IMR-90 (cell line): ENCODE results near the gene NUP93. TPM values are rescaled to one million over a fixed set of nuclear protein-coding genes. Genes with fewer than 3 reads are reported as not detected.

ENCODE experiments used
- ATAC-seq: fragments of 200-7000 bp; cut with Tn5 transposase; 2 replicates; pipeline ENCODE4 v1.9.1; 2020; ENCODE audit warnings: low read depth, mild to moderate bottlenecking, moderate library complexity
- BruUV-seq: library from RNA; stranded (reverse); fragments of 400-500 nt; replicated peaks from 2 replicates; lab custom pipeline; 2021; lab: Mats Ljungman, UMichigan
- CTCF ChIA-PET: fragments of 300-600 bp; formaldehyde crosslinking; extraction: SDS; loops from one replicate; lab custom pipeline; 2021; ENCODE audit warnings: antibody characterized with exemption; lab: Yijun Ruan, JAX
- POLR2A ChIA-PET: fragments of 300-600 bp; sonication (Branson Sonifier 250); formaldehyde crosslinking; loops from one replicate; lab custom pipeline; 2022; ENCODE audit warnings: antibody characterized with exemption; ENCODE audit not compliant: unreplicated experiment; lab: Charles Lee
- DNase-seq: peaks from one replicate; pipeline ENCODE4 v3.0.0; 2013
- H2AFZ ChIP-seq: replicated peaks from 2 replicates; pipeline ENCODE3; 2013; ENCODE audit warnings: low read length, mild to moderate bottlenecking; ENCODE audit not compliant: poor library complexity
- H2AK5ac ChIP-seq: 2 replicates; pipeline ENCODE4 v1.6.1; 2013; ENCODE audit warnings: low read depth, low read length, inconsistent platforms
- H2AK9ac ChIP-seq: replicated peaks from 2 replicates; pipeline ENCODE3; 2013; ENCODE audit warnings: mild to moderate bottlenecking, low read depth, low read length, moderate library complexity; ENCODE audit not compliant: poor library complexity
- H2BK120ac ChIP-seq: 2 replicates; pipeline ENCODE4 v1.6.1; 2013; ENCODE audit warnings: low read depth, low read length, inconsistent platforms
- H2BK15ac ChIP-seq: 3 replicates; pipeline ENCODE4 v1.6.1; 2013; ENCODE audit warnings: low read depth, low read length, inconsistent platforms
- H2BK20ac ChIP-seq: 2 replicates; pipeline ENCODE4 v1.6.1; 2013; ENCODE audit warnings: low read depth, mild to moderate bottlenecking, inconsistent platforms, low read length, moderate library complexity
- H2BK5ac ChIP-seq: 2 replicates; pipeline ENCODE4 v1.6.1; 2013; ENCODE audit warnings: mild to moderate bottlenecking, low read depth, low read length, inconsistent platforms; ENCODE audit not compliant: poor library complexity, severe bottlenecking
- H3K14ac ChIP-seq: replicated peaks from 2 replicates; pipeline ENCODE4 v1.6.1; 2013; ENCODE audit warnings: low read depth, low read length, inconsistent platforms
- H3K18ac ChIP-seq: 2 replicates; pipeline ENCODE4 v1.6.1; 2013; ENCODE audit warnings: low read depth, low read length, control low read depth
- H3K23ac ChIP-seq: 2 replicates; pipeline ENCODE4 v1.6.1; 2013; ENCODE audit warnings: low read depth, low read length, inconsistent platforms
- H3K27ac ChIP-seq: 2 replicates; pipeline ENCODE4 v1.5.1; 2013; ENCODE audit warnings: mild to moderate bottlenecking, control low read depth, low read length; ENCODE audit not compliant: insufficient read depth
- H3K27me3 ChIP-seq: 2 replicates; pipeline ENCODE4 v1.6.1; 2013; ENCODE audit warnings: low read length; ENCODE audit not compliant: control insufficient read depth, insufficient read depth
- H3K36me3 ChIP-seq: 2 replicates; pipeline ENCODE4 v1.6.1; 2013; ENCODE audit warnings: low read length, mixed read lengths; ENCODE audit not compliant: control insufficient read depth, insufficient read depth
- H3K4ac ChIP-seq: 2 replicates; pipeline ENCODE4 v1.6.1; 2013; ENCODE audit warnings: low read depth, low read length, inconsistent platforms
- H3K4me1 ChIP-seq: 2 replicates; pipeline ENCODE4 v1.6.1; 2013; ENCODE audit warnings: low read length, mixed read lengths; ENCODE audit not compliant: control insufficient read depth, insufficient read depth
- H3K4me2 ChIP-seq: 2 replicates; pipeline ENCODE4 v1.6.1; 2013; ENCODE audit warnings: low read depth, mild to moderate bottlenecking, control low read depth, low read length, moderate library complexity
- H3K4me3 ChIP-seq: 2 replicates; pipeline ENCODE4 v1.5.1; 2013; ENCODE audit warnings: low read depth, mild to moderate bottlenecking, control low read depth, low read length, moderate library complexity; ENCODE audit not compliant: insufficient read depth
- H3K56ac ChIP-seq: 2 replicates; pipeline ENCODE4 v1.6.1; 2013; ENCODE audit warnings: low read length, inconsistent platforms; ENCODE audit not compliant: insufficient read depth; ENCODE audit errors: extremely low read depth
- H3K79me1 ChIP-seq, 2 experiments: 2 replicates each; pipeline ENCODE4 v1.6.1; 2013; ENCODE audit warnings: low read length in 2 of 2, inconsistent platforms in 1 of 2, low read depth in 1 of 2
- H3K9ac ChIP-seq: 2 replicates; pipeline ENCODE4 v1.6.1; 2013; ENCODE audit warnings: low read depth, low read length, control low read depth
- H3K9me1 ChIP-seq: 2 replicates; pipeline ENCODE4 v1.6.1; 2013; ENCODE audit warnings: low read length, inconsistent platforms; ENCODE audit not compliant: insufficient read depth
- H3K9me3 ChIP-seq: 2 replicates; pipeline ENCODE4 v1.6.1; 2013; ENCODE audit warnings: low read length; ENCODE audit not compliant: control insufficient read depth, insufficient read depth
- H4K20me1 ChIP-seq: 2 replicates; pipeline ENCODE4 v1.6.1; 2013; ENCODE audit warnings: low read length, inconsistent platforms; ENCODE audit not compliant: insufficient read depth
- H4K5ac ChIP-seq: 2 replicates; pipeline ENCODE4 v1.6.1; 2013; ENCODE audit warnings: mild to moderate bottlenecking, low read depth, low read length, control low read depth
- H4K8ac ChIP-seq, 2 experiments: 2 replicates each; pipeline ENCODE4 v1.6.1; 2013; ENCODE audit warnings: low read depth in 2 of 2, low read length in 2 of 2, control low read depth in 1 of 2, inconsistent platforms in 1 of 2
- H4K91ac ChIP-seq: 2 replicates; pipeline ENCODE4 v1.6.1; 2013; ENCODE audit warnings: low read depth, low read length, inconsistent platforms; ENCODE audit not compliant: insufficient read depth
- BHLHE40 ChIP-seq: fragments of 150-350 bp; IDR thresholded peaks from 2 replicates; pipeline ENCODE4 v1.6.1; 2016; ENCODE audit warnings: mild to moderate bottlenecking, low read depth, low read length
- CEBPB ChIP-seq: IDR thresholded peaks from 2 replicates; pipeline ENCODE4 v1.6.1; 2012; ENCODE audit warnings: low read depth, low read length, improper control_type of control experiment
- CHD1 ChIP-seq: IDR thresholded peaks from 2 replicates; pipeline ENCODE4 v1.6.1; 2012; ENCODE audit warnings: low read depth, low read length, improper control_type of control experiment
- FOS ChIP-seq: fragments of 150-350 bp; IDR thresholded peaks from 2 replicates; pipeline ENCODE4 v1.6.1; 2016; ENCODE audit warnings: low read depth, low read length
- MAZ ChIP-seq: IDR thresholded peaks from 2 replicates; pipeline ENCODE4 v1.6.1; 2012; ENCODE audit warnings: low read depth, mild to moderate bottlenecking, low read length, improper control_type of control experiment, moderate library complexity, borderline replicate concordance
- NFE2L2 ChIP-seq: fragments of 150-350 bp; IDR thresholded peaks from 2 replicates; pipeline ENCODE4 v1.6.1; 2016; ENCODE audit warnings: low read depth, mild to moderate bottlenecking, low read length
- RCOR1 ChIP-seq: IDR thresholded peaks from 2 replicates; pipeline ENCODE4 v1.6.1; 2012; ENCODE audit warnings: mild to moderate bottlenecking, low read length, improper control_type of control experiment; ENCODE audit not compliant: insufficient replicate concordance
- RFX5 ChIP-seq: IDR thresholded peaks from 2 replicates; pipeline ENCODE4 v1.8.0; 2012; ENCODE audit warnings: low read depth, mild to moderate bottlenecking, low read length, moderate library complexity
- dilution Hi-C: fragments of 300-500 bp; cut with HindIII; formaldehyde crosslinking; loops from one replicate; pipeline ENCODE4 v1.14.3; 2018; ENCODE audit warnings: low sequenced_read_pairs; ENCODE audit not compliant: unreplicated experiment
- in situ Hi-C: fragments of 300-500 bp; cut with MboI; formaldehyde crosslinking; loops from 3 replicates; pipeline ENCODE4 v1.14.3; 2019; ENCODE audit warnings: low sequenced_read_pairs, inconsistent platforms, mixed read lengths
- intact Hi-C: fragments of 100-400 bp; cut with micrococcal nuclease; formaldehyde crosslinking; loops from 2 replicates; pipeline ENCODE4 v1.10.0; 2022
- polyA plus RNA-seq, 3 experiments: library from polyadenylated mRNA; depleted of rRNA; stranded (reverse); fragments of >200 nt; gene quantifications; 2 replicates each; pipeline ENCODE4 v1.2.3, GENCODE V29; 2012; ENCODE audit warnings: low replicate concordance in 1 of 3
- total RNA-seq: library from RNA; depleted of rRNA; stranded (reverse); fragments of >200 nt; gene quantifications from 2 replicates; pipeline ENCODE4 v1.2.3, GENCODE V29; 2012
- TF ChIP-seq, protein P1 (sequence below): fragments of 150-350 bp; IDR thresholded peaks from 2 replicates; pipeline ENCODE4 v1.6.1; 2017; ENCODE audit warnings: mild to moderate bottlenecking, antibody characterized with exemption, low read length, low read depth
- TF ChIP-seq, protein P2 (sequence below): fragments of 150-350 bp; IDR thresholded peaks from 2 replicates; pipeline ENCODE4 v1.6.1; 2016; ENCODE audit warnings: low read depth, mild to moderate bottlenecking, low read length, moderate library complexity, borderline replicate concordance

Gene NUP93
- total and polyA plus RNA-seq, 2 of the 4 experiments (the other 2 are of a cell fraction): 54.6 to 72.6 TPM

DNA sequence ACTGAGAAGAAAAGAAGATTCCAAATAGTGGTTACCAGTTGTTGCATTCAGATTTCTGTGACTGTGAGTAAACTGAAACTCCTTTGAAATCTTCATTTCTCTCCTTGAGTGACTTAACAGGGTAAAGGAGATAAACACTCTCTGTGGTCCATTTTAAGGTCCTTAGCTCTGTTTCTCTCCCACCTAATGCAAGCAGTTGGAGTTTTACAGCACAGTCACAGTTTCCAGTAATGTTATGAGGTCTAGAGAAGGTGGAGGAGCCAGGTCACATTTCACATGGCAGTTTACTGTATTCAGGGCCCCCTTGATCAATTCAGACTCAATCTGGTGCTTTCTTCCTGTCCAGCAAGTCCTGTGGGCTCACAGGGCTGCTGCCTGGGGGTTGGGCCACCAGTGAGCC is 102.8 kb downstream of the NUP93 start:
- dilution Hi-C loops: no loop called here

More for the DNA sequence above, 102.8 kb downstream of the NUP93 start:
- Histone ChIP-seq H4K8ac (no peak overlapping the region), H3K14ac (no peak overlapping the region), H2BK20ac (no peak overlapping the region), H3K79me1 (no peaks in the 10 kb centered on the region; a peak in 1 of 4 replicates), H2BK5ac (no peak overlapping the region), H3K9me1 (peaks cover 15% of the 10 kb centered on the region; the same call in 1 of the 2 replicates), H3K36me3 (peaks cover 38% of the 10 kb centered on the region), H2AFZ (no peak overlapping the region), H3K4me2 (no peak overlapping the region), H3K56ac (no peak overlapping the region), H2AK5ac (no peak overlapping the region), H4K20me1 (no peaks in the 10 kb centered on the region), H3K23ac (no peak overlapping the region), H3K4ac (no peak overlapping the region), H3K9me3 (no peaks in the 10 kb centered on the region), H3K4me1 (peaks cover 4% of the 10 kb centered on the region), H3K9ac (no peak overlapping the region), H4K91ac (no peak overlapping the region), H3K27ac (no peak overlapping the region), H2BK120ac (no peak overlapping the region), H4K5ac (no peak overlapping the region), H3K27me3 (no peaks in the 10 kb centered on the region), H2BK15ac (no peak overlapping the region), H2AK9ac (no peak overlapping the region), H3K4me3 (no peak overlapping the region), H3K18ac (no peak overlapping the region)
- BruUV-seq: no TSS peak
- ATAC-seq: no peak
- in situ Hi-C loops: no loop called here
- ChIA-PET POLR2A (no interaction called here), CTCF (no interaction called here)
- DNase-seq: no peak
- intact Hi-C loops: no loop called here
- TF ChIP-seq CHD1 (no peak), RFX5 (no peak), BHLHE40 (no peak), CEBPB (no peak), RCOR1 (no peak), MAZ (no peak), FOS (no peak), NFE2L2 (no peak)
- TF ChIP-seq, protein P1, sequence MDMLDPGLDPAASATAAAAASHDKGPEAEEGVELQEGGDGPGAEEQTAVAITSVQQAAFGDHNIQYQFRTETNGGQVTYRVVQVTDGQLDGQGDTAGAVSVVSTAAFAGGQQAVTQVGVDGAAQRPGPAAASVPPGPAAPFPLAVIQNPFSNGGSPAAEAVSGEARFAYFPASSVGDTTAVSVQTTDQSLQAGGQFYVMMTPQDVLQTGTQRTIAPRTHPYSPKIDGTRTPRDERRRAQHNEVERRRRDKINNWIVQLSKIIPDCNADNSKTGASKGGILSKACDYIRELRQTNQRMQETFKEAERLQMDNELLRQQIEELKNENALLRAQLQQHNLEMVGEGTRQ: no peak
- TF ChIP-seq, protein P2, sequence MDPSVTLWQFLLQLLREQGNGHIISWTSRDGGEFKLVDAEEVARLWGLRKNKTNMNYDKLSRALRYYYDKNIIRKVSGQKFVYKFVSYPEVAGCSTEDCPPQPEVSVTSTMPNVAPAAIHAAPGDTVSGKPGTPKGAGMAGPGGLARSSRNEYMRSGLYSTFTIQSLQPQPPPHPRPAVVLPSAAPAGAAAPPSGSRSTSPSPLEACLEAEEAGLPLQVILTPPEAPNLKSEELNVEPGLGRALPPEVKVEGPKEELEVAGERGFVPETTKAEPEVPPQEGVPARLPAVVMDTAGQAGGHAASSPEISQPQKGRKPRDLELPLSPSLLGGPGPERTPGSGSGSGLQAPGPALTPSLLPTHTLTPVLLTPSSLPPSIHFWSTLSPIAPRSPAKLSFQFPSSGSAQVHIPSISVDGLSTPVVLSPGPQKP: no peak
